ENCODE data around the gene ABI2.

Gene ABI2

GRCh38 chr2:203480623-203481022 lies 152.4 kb downstream of the ABI2 start:
- DNase-seq (ENCODE audit: low read depth), result no peak

- no peak for DNase-seq (ENCODE audit: low read depth)
These were observed 156.3 kb downstream of the ABI2 start for GRCh38 chr2:203484266-203485112.

GRCh38 chr2:203489531-203489930 lies 161.3 kb downstream of the ABI2 start:
- DNase-seq (ENCODE audit: low read depth), result no peak

- DNase-seq (ENCODE audit: low read depth), result no peak
These were observed 162.2 kb downstream of the ABI2 start for GRCh38 chr2:203490391-203490790.

GRCh38 chr2:203492965-203493364 lies 164.8 kb downstream of the ABI2 start:
- no peak for DNase-seq (ENCODE audit: low read depth)
